ENCODE measurements around the gene CRIP3.

The CRIP3 gene

GRCh38 chr6:43295456-43295855 lies 13.2 kb downstream of the CRIP3 start:
- DNase-seq (ENCODE audit: low read depth) = no peak
- H3K4me3 ChIP-seq (ENCODE audit: control insufficient read depth, low read depth, low read length) = no peak overlapping the region
- TF ChIP-seq CTCF (IDR thresholded peaks at IDR 0.05; ENCODE audit: control insufficient read depth, insufficient read depth, low read depth, low read length, missing control alignments) = no peak

- no peak for DNase-seq (ENCODE audit: low read depth)
- H3K4me3 ChIP-seq (ENCODE audit: control insufficient read depth, low read depth, low read length) = no peak overlapping the region
- TF ChIP-seq CTCF (IDR thresholded peaks at IDR 0.05; ENCODE audit: control insufficient read depth, insufficient read depth, low read depth, low read length, missing control alignments) = no peak
Measured at GRCh38 chr6:43294536-43294935, 14.1 kb downstream of the CRIP3 start.

GRCh38 chr6:43293698-43294097 lies 14.9 kb downstream of the CRIP3 start:
- H3K4me3 ChIP-seq (ENCODE audit: control insufficient read depth, low read depth, low read length) = no peak overlapping the region
- no peak for DNase-seq (ENCODE audit: low read depth)
- no peak for TF ChIP-seq CTCF (IDR thresholded peaks at IDR 0.05; ENCODE audit: control insufficient read depth, insufficient read depth, low read depth, low read length, missing control alignments)

- no peak for TF ChIP-seq CTCF (IDR thresholded peaks at IDR 0.05; ENCODE audit: control insufficient read depth, insufficient read depth, low read depth, low read length, missing control alignments)
- H3K4me3 ChIP-seq (ENCODE audit: control insufficient read depth, low read depth, low read length) = no peak overlapping the region
- no peak for DNase-seq (ENCODE audit: low read depth)
Measured at GRCh38 chr6:43292763-43293318, 15.8 kb downstream of the CRIP3 start.

- H3K4me3 ChIP-seq (ENCODE audit: control insufficient read depth, low read depth, low read length) = no peak overlapping the region
- no peak for TF ChIP-seq CTCF (IDR thresholded peaks at IDR 0.05; ENCODE audit: control insufficient read depth, insufficient read depth, low read depth, low read length, missing control alignments)
- no peak for DNase-seq (ENCODE audit: low read depth)
Measured at GRCh38 chr6:43292341-43292740, 16.3 kb downstream of the CRIP3 start.

GRCh38 chr6:43291708-43292107 lies 16.9 kb downstream of the CRIP3 start:
- no peak overlapping the region for H3K4me3 ChIP-seq (ENCODE audit: control insufficient read depth, low read depth, low read length)
- no peak for DNase-seq (ENCODE audit: low read depth)
- TF ChIP-seq CTCF (IDR thresholded peaks at IDR 0.05; ENCODE audit: control insufficient read depth, insufficient read depth, low read depth, low read length, missing control alignments) = no peak

GRCh38 chr6:43290905-43291355 lies 17.7 kb downstream of the CRIP3 start:
- no peak for TF ChIP-seq CTCF (IDR thresholded peaks at IDR 0.05; ENCODE audit: control insufficient read depth, insufficient read depth, low read depth, low read length, missing control alignments)
- no peak for DNase-seq (ENCODE audit: low read depth)
- no peak overlapping the region for H3K4me3 ChIP-seq (ENCODE audit: control insufficient read depth, low read depth, low read length)

Data from AG09309 (cell line).